ENCODE measurements around the gene FMN2. TPM values are rescaled to one million over a fixed set of nuclear protein-coding genes. Genes with fewer than 3 reads are reported as not detected.
A peak's percentile ranks its signal among the peaks of the same experiment; 100 is the strongest.

Gene FMN2
- total RNA-seq, 1 donor from 2014 or later: 150 TPM

DNA sequence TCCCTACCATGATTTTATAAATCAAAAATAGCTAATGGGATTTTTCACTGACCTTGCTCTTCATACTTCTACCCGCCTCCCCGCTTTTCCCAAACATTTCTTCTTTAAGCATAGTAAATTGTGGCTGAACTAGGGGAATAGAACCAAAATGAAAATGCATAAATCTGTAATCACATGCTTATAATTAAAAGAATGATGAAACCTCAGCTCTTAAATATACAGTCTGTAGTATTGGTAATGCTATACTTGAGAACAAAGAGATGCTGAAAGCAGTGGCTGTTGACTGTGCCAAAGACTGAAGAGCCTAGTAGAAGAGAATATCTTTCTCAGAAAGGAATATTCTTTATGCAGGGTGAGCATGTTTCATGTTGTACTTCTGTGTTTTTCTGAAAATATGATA is 271.1 kb downstream of the FMN2 start:
- no peak overlapping the region for H3K27ac Mint-ChIP-seq (ENCODE audit: unreplicated experiment)
- H3K9me3 Mint-ChIP-seq (ENCODE audit: unreplicated experiment): peaks cover 7% of the 10 kb centered on the region
- no peak for DNase-seq
- peaks cover 1% of the 10 kb centered on the region for H3K27me3 Mint-ChIP-seq (ENCODE audit: unreplicated experiment)
- peaks cover 19% of the 10 kb centered on the region for H3K36me3 Mint-ChIP-seq (ENCODE audit: unreplicated experiment)
- TF ChIP-seq, protein P1, sequence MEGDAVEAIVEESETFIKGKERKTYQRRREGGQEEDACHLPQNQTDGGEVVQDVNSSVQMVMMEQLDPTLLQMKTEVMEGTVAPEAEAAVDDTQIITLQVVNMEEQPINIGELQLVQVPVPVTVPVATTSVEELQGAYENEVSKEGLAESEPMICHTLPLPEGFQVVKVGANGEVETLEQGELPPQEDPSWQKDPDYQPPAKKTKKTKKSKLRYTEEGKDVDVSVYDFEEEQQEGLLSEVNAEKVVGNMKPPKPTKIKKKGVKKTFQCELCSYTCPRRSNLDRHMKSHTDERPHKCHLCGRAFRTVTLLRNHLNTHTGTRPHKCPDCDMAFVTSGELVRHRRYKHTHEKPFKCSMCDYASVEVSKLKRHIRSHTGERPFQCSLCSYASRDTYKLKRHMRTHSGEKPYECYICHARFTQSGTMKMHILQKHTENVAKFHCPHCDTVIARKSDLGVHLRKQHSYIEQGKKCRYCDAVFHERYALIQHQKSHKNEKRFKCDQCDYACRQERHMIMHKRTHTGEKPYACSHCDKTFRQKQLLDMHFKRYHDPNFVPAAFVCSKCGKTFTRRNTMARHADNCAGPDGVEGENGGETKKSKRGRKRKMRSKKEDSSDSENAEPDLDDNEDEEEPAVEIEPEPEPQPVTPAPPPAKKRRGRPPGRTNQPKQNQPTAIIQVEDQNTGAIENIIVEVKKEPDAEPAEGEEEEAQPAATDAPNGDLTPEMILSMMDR (IDR thresholded peaks at IDR 0.05; ENCODE audit: partially characterized antibody, unreplicated experiment): no peak
- no peak overlapping the region for H3K4me3 Mint-ChIP-seq (ENCODE audit: unreplicated experiment)
- peaks cover 3% of the 10 kb centered on the region for H3K4me1 Mint-ChIP-seq (ENCODE audit: low read depth, unreplicated experiment)

DNA sequence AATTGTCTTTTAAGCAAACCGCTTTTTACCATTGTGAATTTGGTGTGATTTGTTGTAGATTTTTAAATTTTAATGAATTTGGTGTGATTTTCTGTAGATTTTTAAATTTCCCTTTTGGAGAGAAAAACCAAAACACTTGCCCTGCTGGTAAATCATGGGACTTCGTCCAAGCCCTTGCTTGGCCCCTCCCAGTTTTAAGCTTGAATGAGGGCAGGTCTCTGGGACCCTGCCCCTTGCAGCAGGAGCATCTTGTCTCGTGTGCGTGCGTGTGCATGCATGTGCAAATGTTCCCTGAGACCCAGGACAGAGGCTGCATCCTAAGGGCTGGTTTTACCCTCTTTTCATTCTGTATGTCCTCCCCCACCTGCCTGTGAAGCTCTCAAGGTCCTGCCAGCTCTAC is 271.6 kb downstream of the FMN2 start:
- H3K36me3 Mint-ChIP-seq (ENCODE audit: unreplicated experiment): peaks cover 15% of the 10 kb centered on the region
- no peak for DNase-seq
- H3K9me3 Mint-ChIP-seq (ENCODE audit: unreplicated experiment): peaks cover 7% of the 10 kb centered on the region
- peaks cover 1% of the 10 kb centered on the region for H3K27me3 Mint-ChIP-seq (ENCODE audit: unreplicated experiment)
- H3K4me3 Mint-ChIP-seq (ENCODE audit: unreplicated experiment): no peak overlapping the region
- H3K4me1 Mint-ChIP-seq (ENCODE audit: low read depth, unreplicated experiment): peaks cover 3% of the 10 kb centered on the region
- peak overlapping the region; percentile 6 for H3K27ac Mint-ChIP-seq (ENCODE audit: unreplicated experiment)
- TF ChIP-seq, protein P1 (IDR thresholded peaks at IDR 0.05; ENCODE audit: partially characterized antibody, unreplicated experiment): peak; percentile 35

DNA sequence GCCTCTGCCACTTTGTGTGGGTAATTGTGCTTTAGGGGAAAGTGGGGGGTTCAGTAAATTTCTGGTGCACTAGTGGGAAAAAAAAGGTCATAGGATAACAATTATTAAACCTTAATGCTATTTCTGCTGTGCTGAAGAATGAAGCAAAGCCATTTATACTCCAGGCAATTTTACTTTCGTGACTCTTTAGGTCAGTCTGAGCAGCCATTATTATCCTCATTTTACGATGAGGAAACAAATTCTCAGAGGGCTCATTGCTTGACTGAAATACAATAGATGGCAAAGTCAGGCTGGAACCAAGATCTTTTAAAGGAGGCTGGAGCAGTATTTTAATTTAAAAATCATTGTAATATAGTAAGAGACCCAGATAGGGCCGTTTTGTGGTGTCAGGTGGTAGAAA is 272.2 kb downstream of the FMN2 start:
- Mint-ChIP-seq H3K9me3 (ENCODE audit: unreplicated experiment) (peaks cover 7% of the 10 kb centered on the region), H3K36me3 (ENCODE audit: unreplicated experiment) (peaks cover 14% of the 10 kb centered on the region), H3K27ac (ENCODE audit: unreplicated experiment) (peak overlapping the region; percentile 6), H3K4me1 (ENCODE audit: low read depth, unreplicated experiment) (peaks cover 3% of the 10 kb centered on the region), H3K27me3 (ENCODE audit: unreplicated experiment) (peaks cover 1% of the 10 kb centered on the region), H3K4me3 (ENCODE audit: unreplicated experiment) (no peak overlapping the region)
- no peak for DNase-seq
- TF ChIP-seq, protein P1 (IDR thresholded peaks at IDR 0.05; ENCODE audit: partially characterized antibody, unreplicated experiment): no peak

DNA sequence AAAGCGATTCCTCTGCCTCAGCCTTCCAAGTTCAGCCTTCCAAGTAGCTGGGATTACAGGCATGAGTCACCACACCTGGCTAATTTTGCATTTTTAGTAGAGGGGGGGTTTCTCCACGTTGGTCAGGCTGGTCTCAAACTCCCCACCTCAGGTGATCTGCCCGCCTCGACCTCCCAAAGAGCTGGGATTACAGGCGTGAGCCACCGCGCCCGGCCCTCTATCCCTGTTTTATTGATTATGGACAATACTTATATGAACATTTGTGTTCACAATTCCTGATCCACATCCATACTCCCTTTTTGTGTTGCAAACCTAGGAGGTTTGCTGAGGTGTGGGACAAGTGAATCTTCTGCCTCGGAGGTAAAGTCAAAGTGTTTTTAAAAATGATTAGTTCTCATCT is 275.0 kb downstream of the FMN2 start:
- H3K4me3 Mint-ChIP-seq (ENCODE audit: unreplicated experiment): no peak overlapping the region
- peaks cover 4% of the 10 kb centered on the region for H3K9me3 Mint-ChIP-seq (ENCODE audit: unreplicated experiment)
- DNase-seq: no peak
- TF ChIP-seq, protein P1 (IDR thresholded peaks at IDR 0.05; ENCODE audit: partially characterized antibody, unreplicated experiment): no peak
- peaks cover under 1% of the 10 kb centered on the region for H3K4me1 Mint-ChIP-seq (ENCODE audit: low read depth, unreplicated experiment)
- H3K27me3 Mint-ChIP-seq (ENCODE audit: unreplicated experiment): peaks cover 1% of the 10 kb centered on the region
- H3K27ac Mint-ChIP-seq (ENCODE audit: unreplicated experiment): no peak overlapping the region
- no peaks in the 10 kb centered on the region for H3K36me3 Mint-ChIP-seq (ENCODE audit: unreplicated experiment)

DNA sequence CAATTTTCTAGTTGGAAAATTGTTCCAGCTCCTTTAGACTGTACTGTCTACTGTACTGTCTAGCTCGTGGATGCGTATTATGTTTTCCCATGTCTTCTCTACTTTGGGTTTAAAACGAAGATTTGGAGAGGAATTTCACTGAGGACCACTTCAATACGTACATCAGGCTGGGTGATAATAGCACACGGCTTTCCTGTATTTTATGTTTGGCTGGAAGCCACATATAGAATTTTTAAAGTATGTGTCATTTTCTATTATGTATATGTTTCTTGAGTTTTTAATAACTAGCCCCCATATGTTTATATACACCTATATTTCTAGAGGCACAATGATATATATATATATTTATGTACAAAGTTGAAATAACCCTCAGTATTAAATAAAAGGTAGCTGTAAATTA is 293.9 kb downstream of the FMN2 start:
- no peak for DNase-seq
- H3K4me1 Mint-ChIP-seq (ENCODE audit: low read depth, unreplicated experiment): no peaks in the 10 kb centered on the region
- peaks cover 12% of the 10 kb centered on the region for H3K9me3 Mint-ChIP-seq (ENCODE audit: unreplicated experiment)
- H3K27me3 Mint-ChIP-seq (ENCODE audit: unreplicated experiment): no peaks in the 10 kb centered on the region
- no peak overlapping the region for H3K4me3 Mint-ChIP-seq (ENCODE audit: unreplicated experiment)
- H3K36me3 Mint-ChIP-seq (ENCODE audit: unreplicated experiment): peaks cover 23% of the 10 kb centered on the region
- TF ChIP-seq, protein P1 (IDR thresholded peaks at IDR 0.05; ENCODE audit: partially characterized antibody, unreplicated experiment): no peak
- no peak overlapping the region for H3K27ac Mint-ChIP-seq (ENCODE audit: unreplicated experiment)
